Fibroblast of lung (primary cell): Measurements from ENCODE around the gene ZNF467. TPM values are rescaled to one million over a fixed set of nuclear protein-coding genes. Genes with fewer than 3 reads are reported as not detected.

Experiments used
- DNase-seq, 2 donors: peaks; one replicate each; pipeline versions ENCODE4 v3.0.0 to v3.0.0-alpha.2; 2010; ENCODE audit warnings: low read depth in 2 of 2
- H2AFZ ChIP-seq: 2 replicates; pipeline ENCODE4 v1.5.1; 2012; ENCODE audit warnings: low read length, control low read depth, inconsistent platforms
- H3K27ac ChIP-seq: 2 replicates; pipeline ENCODE4 v1.5.1; 2011; ENCODE audit warnings: low read length, control low read depth; ENCODE audit not compliant: insufficient read depth
- H3K27me3 ChIP-seq: 2 replicates; pipeline ENCODE4 v1.5.1; 2011; ENCODE audit warnings: mild to moderate bottlenecking, low read length; ENCODE audit not compliant: control insufficient read depth, insufficient read depth
- H3K36me3 ChIP-seq: 2 replicates; pipeline ENCODE4 v1.5.1; 2011; ENCODE audit warnings: low read length; ENCODE audit not compliant: control insufficient read depth, insufficient read depth
- H3K4me1 ChIP-seq: 2 replicates; pipeline ENCODE4 v1.5.1; 2011; ENCODE audit warnings: low read length; ENCODE audit not compliant: control insufficient read depth, insufficient read depth; ENCODE audit errors: extremely low read depth
- H3K4me2 ChIP-seq: 2 replicates; pipeline ENCODE4 v1.5.1; 2011; ENCODE audit warnings: low read length, control low read depth; ENCODE audit not compliant: insufficient read depth; ENCODE audit errors: extremely low read depth
- H3K4me3 ChIP-seq, 4 experiments: fragments of 200-600 bp in 1 of 4; sonication (generic) in 1 of 4; replicated peaks in 1 of 4; 2 replicates each; pipeline ENCODE4 v1.5.1; 2011 to 2016; ENCODE audit warnings: low read length in 4 of 4, low read depth in 3 of 4, mild to moderate bottlenecking in 3 of 4, control low read depth in 2 of 4, inconsistent platforms in 1 of 4, mixed read lengths in 1 of 4; ENCODE audit not compliant: insufficient read depth in 1 of 4; ENCODE audit errors: control extremely low read depth in 1 of 4
- H3K79me2 ChIP-seq: 2 replicates; pipeline ENCODE4 v1.5.1; 2012; ENCODE audit warnings: mild to moderate bottlenecking, low read length, inconsistent platforms; ENCODE audit not compliant: control insufficient read depth, insufficient read depth
- H3K9ac ChIP-seq: 2 replicates; pipeline ENCODE4 v1.5.1; 2011; ENCODE audit warnings: mild to moderate bottlenecking, low read length, control low read depth; ENCODE audit not compliant: insufficient read depth
- H3K9me3 ChIP-seq: 2 replicates; pipeline ENCODE4 v1.5.1; 2012; ENCODE audit warnings: low read depth, low read length; ENCODE audit not compliant: control insufficient read depth, insufficient read depth
- H4K20me1 ChIP-seq: 2 replicates; pipeline ENCODE4 v1.5.1; 2011; ENCODE audit warnings: low read length; ENCODE audit not compliant: control insufficient read depth, insufficient read depth; ENCODE audit errors: extremely low read depth
- CTCF ChIP-seq, 2 donors: IDR thresholded peaks in 1 of 2; conservative IDR thresholded peaks in 1 of 2; 1 replicate in 1 of 2; 2 replicates in 1 of 2; pipeline ENCODE4 v1.5.1; 2011 to 2012; ENCODE audit warnings: low read length in 2 of 2, control low read depth in 1 of 2, inconsistent platforms in 1 of 2, low read depth in 1 of 2, mild to moderate bottlenecking in 1 of 2
- EZH2 ChIP-seq: IDR thresholded peaks from 2 replicates; pipeline ENCODE4 v1.5.1; 2012; ENCODE audit warnings: low read length, control low read depth, mild to moderate bottlenecking; ENCODE audit errors: missing control alignments
- polyA plus RNA-seq, 2 donors: library from polyadenylated mRNA; depleted of rRNA in 1 of 2; stranded (reverse) in 1 of 2; unstranded in 1 of 2; fragments of >200 nt; gene quantifications; 2 replicates each; pipeline ENCODE4 v1.2.1, GENCODE V29; 2011 to 2012; ENCODE audit warnings: missing spikeins in 1 of 2
- total RNA-seq: library from RNA; depleted of rRNA; stranded (reverse); fragments of >200 nt; gene quantifications from 2 replicates; pipeline ENCODE4 v1.2.1, GENCODE V29; 2014

Gene ZNF467
- total and polyA plus RNA-seq, 2 donors (not counting 1 experiment from before 2014, with no cell fraction given) = 0.89 to 1.3 TPM

GRCh38 chr7:149772241-149772955 lies 990 bp downstream of the ZNF467 start:
- no peak overlapping the region for H2AFZ ChIP-seq
- DNase-seq = no peak
- H3K36me3 ChIP-seq = no peaks in the 10 kb centered on the region

GRCh38 chr7:149771720-149772240 lies 1.6 kb downstream of the ZNF467 start:
- H3K79me2 ChIP-seq = no peaks in the 10 kb centered on the region
- H3K27me3 ChIP-seq = peaks cover 10% of the 10 kb centered on the region
- no peak overlapping the region for H3K9ac ChIP-seq
- no peak overlapping the region for H3K27ac ChIP-seq
- DNase-seq = peak; percentile 69 to 96
- no peaks in the 10 kb centered on the region for H4K20me1 ChIP-seq
- H2AFZ ChIP-seq = peak overlapping the region; percentile 89
- no peaks in the 10 kb centered on the region for H3K9me3 ChIP-seq
- no peaks in the 10 kb centered on the region for H3K4me1 ChIP-seq
- peak overlapping the region; percentile 26 to 61 (median 46) for H3K4me3 ChIP-seq
- TF ChIP-seq CTCF (conservative IDR thresholded peaks at IDR 0.05 in 1 of 2, IDR thresholded peaks at IDR 0.05 in 1 of 2; ENCODE audit: low read depth in 1 of 2, low read length in 2 of 2) (no peak), EZH2 (no peak)
- H3K36me3 ChIP-seq = no peaks in the 10 kb centered on the region
- H3K4me2 ChIP-seq = no peak overlapping the region

More at GRCh38 chr7:149772241-149772955, 990 bp downstream of the ZNF467 start:
- Histone ChIP-seq H3K27ac (no peak overlapping the region), H3K4me2 (peak overlapping the region; percentile 71), H3K9ac (no peak overlapping the region), H3K4me1 (no peaks in the 10 kb centered on the region), H3K9me3 (no peaks in the 10 kb centered on the region), H3K79me2 (no peaks in the 10 kb centered on the region), H4K20me1 (no peaks in the 10 kb centered on the region), H3K4me3 (peak overlapping the region; percentile 14 to 61 (median 46)), H3K27me3 (peaks cover 10% of the 10 kb centered on the region)
- TF ChIP-seq EZH2 (no peak), CTCF (conservative IDR thresholded peaks at IDR 0.05 in 1 of 2, IDR thresholded peaks at IDR 0.05 in 1 of 2; ENCODE audit: low read depth in 1 of 2, low read length in 2 of 2) (no peak)

DNA sequence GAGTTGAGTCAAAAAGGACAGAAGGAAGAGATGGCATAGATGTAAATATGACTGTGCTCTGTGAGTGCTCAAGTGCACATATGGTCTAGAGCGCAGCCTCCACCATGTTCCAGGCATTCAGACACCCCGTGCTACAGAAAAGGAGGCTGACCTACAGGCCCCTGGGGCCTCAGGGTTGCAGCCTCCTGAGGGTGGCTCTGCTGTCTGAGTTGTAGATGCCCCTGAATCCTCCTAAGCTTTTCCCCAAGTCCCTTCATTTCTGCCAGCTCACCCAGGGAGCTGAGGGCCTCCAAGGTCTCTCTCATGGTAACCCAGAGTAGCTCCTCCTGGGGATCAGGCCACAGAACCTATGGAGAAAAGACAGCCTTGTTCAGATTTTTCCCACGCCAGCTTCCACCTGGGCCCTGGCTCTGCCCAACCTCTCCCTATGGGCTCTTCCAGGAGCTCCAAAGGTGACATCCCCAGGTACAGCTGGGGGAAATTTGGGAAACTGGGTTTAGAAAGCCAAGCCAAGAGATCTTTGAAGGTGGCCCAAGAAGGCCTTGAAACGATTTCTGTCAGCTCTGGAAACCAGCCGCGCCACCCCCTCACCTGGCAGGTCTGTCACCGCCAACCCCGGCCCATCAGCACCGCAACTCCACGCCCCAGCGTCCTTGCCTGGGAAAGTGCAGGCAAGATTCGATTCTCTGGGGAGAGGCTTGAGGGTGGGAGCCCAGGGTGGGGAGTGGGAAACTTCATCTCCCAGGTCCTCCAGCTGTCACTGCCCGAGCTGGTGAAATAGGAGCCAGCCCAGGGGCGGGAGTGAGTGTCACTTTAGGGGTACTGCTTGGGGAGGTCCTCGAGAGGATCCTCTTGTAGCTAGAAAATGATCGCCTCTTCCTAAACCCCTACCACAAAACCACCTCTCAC lies 2.4 kb downstream of the ZNF467 start:
- H3K4me3 ChIP-seq = peak overlapping the region in 3 of 4 experiments; percentile 23 to 49 (median 48)
- no peaks in the 10 kb centered on the region for H3K9me3 ChIP-seq
- no peaks in the 10 kb centered on the region for H3K4me1 ChIP-seq
- no peak overlapping the region for H3K9ac ChIP-seq
- no peak overlapping the region for H3K4me2 ChIP-seq
- no peak for TF ChIP-seq EZH2
- TF ChIP-seq CTCF (conservative IDR thresholded peaks at IDR 0.05 in 1 of 2, IDR thresholded peaks at IDR 0.05 in 1 of 2; ENCODE audit: low read depth in 1 of 2, low read length in 2 of 2) = no peak
- no peaks in the 10 kb centered on the region for H4K20me1 ChIP-seq
- no peaks in the 10 kb centered on the region for H3K36me3 ChIP-seq
- DNase-seq = no peak
- no peaks in the 10 kb centered on the region for H3K79me2 ChIP-seq
- H3K27ac ChIP-seq = no peak overlapping the region
- peaks cover 10% of the 10 kb centered on the region for H3K27me3 ChIP-seq
- H2AFZ ChIP-seq = peak overlapping the region; percentile 59
